ENCODE results near the gene CASK.
"Not testable (repeated sequence)": the region's sequence is repeated elsewhere in the genome, so short reads cannot be mapped to it uniquely, and the experiment has no call there.

CASK gene

GRCh38 chrX:41606057-41606456 lies 317.3 kb downstream of the CASK start:
- not testable (repeated sequence) for H3K4me3 ChIP-seq (ENCODE audit: low read depth, low read length); H2BK5ac ChIP-seq (ENCODE audit: low read depth, low read length, poor library complexity); H3K79me2 ChIP-seq (ENCODE audit: control insufficient read depth, insufficient read depth, low read length, poor library complexity); H3K9ac ChIP-seq (ENCODE audit: low read length); H3K79me1 ChIP-seq (ENCODE audit: low read length); H2AK5ac ChIP-seq (ENCODE audit: low read length); H3K4me1 ChIP-seq (ENCODE audit: control insufficient read depth in 1 of 2, insufficient read depth in 2 of 2, low read length in 2 of 2); H2AFZ ChIP-seq (ENCODE audit: insufficient read depth, low read length, poor library complexity); DNase-seq; H3K23ac ChIP-seq (ENCODE audit: low read length); H3K4ac ChIP-seq (ENCODE audit: low read depth, low read length); H3K14ac ChIP-seq (ENCODE audit: low read length); H2BK12ac ChIP-seq (ENCODE audit: low read length); H3K9me3 ChIP-seq (ENCODE audit: insufficient read depth, low read depth, low read length); H3K27me3 ChIP-seq (ENCODE audit: insufficient read depth, low read length); H3K27ac ChIP-seq (ENCODE audit: low read depth, low read length); H3K4me2 ChIP-seq (ENCODE audit: low read length); H4K8ac ChIP-seq (ENCODE audit: low read depth, low read length); H4K12ac ChIP-seq (ENCODE audit: low read depth, low read length); H3K18ac ChIP-seq (ENCODE audit: low read length); H2BK120ac ChIP-seq (ENCODE audit: insufficient read depth, low read length, poor library complexity); H3K36me3 ChIP-seq (ENCODE audit: control insufficient read depth in 1 of 2, insufficient read depth in 2 of 2, low read length in 2 of 2); H4K91ac ChIP-seq (ENCODE audit: low read depth, low read length)
- WGBS (ENCODE audit: extremely low coverage, insufficient coverage, insufficient read length) = no CpG with 5 or more reads among the region's 4 CpGs

GRCh38 chrX:41604766-41605543 lies 318.4 kb downstream of the CASK start:
- no peak overlapping the region for H2BK120ac ChIP-seq (ENCODE audit: insufficient read depth, low read length, poor library complexity)
- no CpG with 5 or more reads among the region's 1 CpG for WGBS (ENCODE audit: extremely low coverage, insufficient coverage, insufficient read length)
- no peak overlapping the region for H2AK5ac ChIP-seq (ENCODE audit: low read length)
- no peak overlapping the region for H4K91ac ChIP-seq (ENCODE audit: low read depth, low read length)
- no peak overlapping the region for H3K23ac ChIP-seq (ENCODE audit: low read length)
- no peak overlapping the region for H2BK5ac ChIP-seq (ENCODE audit: low read depth, low read length, poor library complexity)
- H3K36me3 ChIP-seq (ENCODE audit: control insufficient read depth in 1 of 2, insufficient read depth in 2 of 2, low read length in 2 of 2) = no peaks in the 10 kb centered on the region
- H3K9me3 ChIP-seq (ENCODE audit: insufficient read depth, low read depth, low read length) = no peaks in the 10 kb centered on the region
- no peak overlapping the region for H4K8ac ChIP-seq (ENCODE audit: low read depth, low read length)
- H3K18ac ChIP-seq (ENCODE audit: low read length) = no peak overlapping the region
- no peaks in the 10 kb centered on the region for H3K79me2 ChIP-seq (ENCODE audit: control insufficient read depth, insufficient read depth, low read length, poor library complexity)
- no peak overlapping the region for H3K27ac ChIP-seq (ENCODE audit: low read depth, low read length)
- H3K4me1 ChIP-seq (ENCODE audit: control insufficient read depth in 1 of 2, insufficient read depth in 2 of 2, low read length in 2 of 2) = no peaks in the 10 kb centered on the region
- H3K9ac ChIP-seq (ENCODE audit: low read length) = no peak overlapping the region
- no peak overlapping the region for H2AFZ ChIP-seq (ENCODE audit: insufficient read depth, low read length, poor library complexity)
- H3K4me2 ChIP-seq (ENCODE audit: low read length) = no peak overlapping the region
- no peaks in the 10 kb centered on the region for H3K27me3 ChIP-seq (ENCODE audit: insufficient read depth, low read length)
- no peak overlapping the region for H3K4me3 ChIP-seq (ENCODE audit: low read depth, low read length)
- no peak overlapping the region for H2BK12ac ChIP-seq (ENCODE audit: low read length)
- no peak overlapping the region for H4K12ac ChIP-seq (ENCODE audit: low read depth, low read length)
- DNase-seq = peak in 1 of 2 donors; percentile 32
- no peaks in the 10 kb centered on the region for H3K79me1 ChIP-seq (ENCODE audit: low read length)
- no peak overlapping the region for H3K14ac ChIP-seq (ENCODE audit: low read length)
- H3K4ac ChIP-seq (ENCODE audit: low read depth, low read length) = no peak overlapping the region

- no peak overlapping the region for H2AK5ac ChIP-seq (ENCODE audit: low read length)
- no peak overlapping the region for H3K23ac ChIP-seq (ENCODE audit: low read length)
- H3K4me3 ChIP-seq (ENCODE audit: low read depth, low read length) = no peak overlapping the region
- no peaks in the 10 kb centered on the region for H3K79me2 ChIP-seq (ENCODE audit: control insufficient read depth, insufficient read depth, low read length, poor library complexity)
- H3K27me3 ChIP-seq (ENCODE audit: insufficient read depth, low read length) = no peaks in the 10 kb centered on the region
- H3K4ac ChIP-seq (ENCODE audit: low read depth, low read length) = no peak overlapping the region
- no CpG with 5 or more reads among the region's 2 CpGs for WGBS (ENCODE audit: extremely low coverage, insufficient coverage, insufficient read length)
- no peaks in the 10 kb centered on the region for H3K9me3 ChIP-seq (ENCODE audit: insufficient read depth, low read depth, low read length)
- no peak overlapping the region for H4K8ac ChIP-seq (ENCODE audit: low read depth, low read length)
- DNase-seq = no peak
- no peak overlapping the region for H3K18ac ChIP-seq (ENCODE audit: low read length)
- H3K4me2 ChIP-seq (ENCODE audit: low read length) = no peak overlapping the region
- H2BK5ac ChIP-seq (ENCODE audit: low read depth, low read length, poor library complexity) = no peak overlapping the region
- H3K36me3 ChIP-seq (ENCODE audit: control insufficient read depth in 1 of 2, insufficient read depth in 2 of 2, low read length in 2 of 2) = no peaks in the 10 kb centered on the region
- H4K91ac ChIP-seq (ENCODE audit: low read depth, low read length) = no peak overlapping the region
- no peak overlapping the region for H3K14ac ChIP-seq (ENCODE audit: low read length)
- H3K9ac ChIP-seq (ENCODE audit: low read length) = no peak overlapping the region
- H2BK120ac ChIP-seq (ENCODE audit: insufficient read depth, low read length, poor library complexity) = no peak overlapping the region
- no peaks in the 10 kb centered on the region for H3K79me1 ChIP-seq (ENCODE audit: low read length)
- H3K4me1 ChIP-seq (ENCODE audit: control insufficient read depth in 1 of 2, insufficient read depth in 2 of 2, low read length in 2 of 2) = no peaks in the 10 kb centered on the region
- no peak overlapping the region for H2BK12ac ChIP-seq (ENCODE audit: low read length)
- no peak overlapping the region for H4K12ac ChIP-seq (ENCODE audit: low read depth, low read length)
- no peak overlapping the region for H3K27ac ChIP-seq (ENCODE audit: low read depth, low read length)
- no peak overlapping the region for H2AFZ ChIP-seq (ENCODE audit: insufficient read depth, low read length, poor library complexity)
Observed at GRCh38 chrX:41604177-41604576, 319.2 kb downstream of the CASK start.

- Histone ChIP-seq H4K12ac (ENCODE audit: low read depth, low read length) (no peak overlapping the region), H3K14ac (ENCODE audit: low read length) (no peak overlapping the region), H2BK5ac (ENCODE audit: low read depth, low read length, poor library complexity) (no peak overlapping the region), H3K9ac (ENCODE audit: low read length) (no peak overlapping the region), H2AK5ac (ENCODE audit: low read length) (no peak overlapping the region), H3K79me2 (ENCODE audit: control insufficient read depth, insufficient read depth, low read length, poor library complexity) (no peaks in the 10 kb centered on the region), H3K9me3 (ENCODE audit: insufficient read depth, low read depth, low read length) (no peaks in the 10 kb centered on the region), H3K36me3 (ENCODE audit: control insufficient read depth in 1 of 2, insufficient read depth in 2 of 2, low read length in 2 of 2) (no peaks in the 10 kb centered on the region), H3K18ac (ENCODE audit: low read length) (no peak overlapping the region), H2BK120ac (ENCODE audit: insufficient read depth, low read length, poor library complexity) (no peak overlapping the region), H3K79me1 (ENCODE audit: low read length) (no peaks in the 10 kb centered on the region), H3K4ac (ENCODE audit: low read depth, low read length) (no peak overlapping the region), H3K4me1 (ENCODE audit: control insufficient read depth in 1 of 2, insufficient read depth in 2 of 2, low read length in 2 of 2) (no peaks in the 10 kb centered on the region), H3K4me2 (ENCODE audit: low read length) (no peak overlapping the region), H3K4me3 (ENCODE audit: low read depth, low read length) (no peak overlapping the region), H2BK12ac (ENCODE audit: low read length) (no peak overlapping the region), H2AFZ (ENCODE audit: insufficient read depth, low read length, poor library complexity) (no peak overlapping the region), H3K27me3 (ENCODE audit: insufficient read depth, low read length) (no peaks in the 10 kb centered on the region), H4K91ac (ENCODE audit: low read depth, low read length) (no peak overlapping the region), H3K27ac (ENCODE audit: low read depth, low read length) (no peak overlapping the region), H3K23ac (ENCODE audit: low read length) (no peak overlapping the region), H4K8ac (ENCODE audit: low read depth, low read length) (no peak overlapping the region)
- no CpG with 5 or more reads among the region's 1 CpG for WGBS (ENCODE audit: extremely low coverage, insufficient coverage, insufficient read length)
- no peak for DNase-seq
Observed at GRCh38 chrX:41603596-41603995, 319.8 kb downstream of the CASK start.
